Body of pancreas (tissue), 4 donors: ENCODE measurements around the gene NGEF. TPM values are rescaled to one million over a fixed set of nuclear protein-coding genes. Genes with fewer than 3 reads are reported as not detected.

ENCODE experiments used
- ATAC-seq: fragments of 150-250 bp; one replicate; pipeline ENCODE4 v1.9.1; 2016
- DNase-seq, 4 donors: peaks; one replicate each; pipeline ENCODE4 v3.0.0-alpha.2; 2019
- H3K27ac ChIP-seq, 4 donors: fragments of 200-600 bp; sonication (generic); 1 replicate in 3 of 4; 2 replicates in 1 of 4; pipeline versions ENCODE4 v1.5.1 to v1.6.1; 2016 to 2019; ENCODE audit warnings: mild to moderate bottlenecking in 1 of 4, mixed read lengths in 1 of 4, moderate library complexity in 1 of 4
- H3K27me3 ChIP-seq, 2 donors: fragments of 200-600 bp; sonication (generic); one replicate each; pipeline ENCODE4 v1.6.0; 2016; ENCODE audit warnings: mild to moderate bottlenecking in 1 of 2
- H3K36me3 ChIP-seq, 2 donors: fragments of 200-600 bp; sonication (generic); replicated peaks in 1 of 2; 2 replicates each; pipeline ENCODE4 v1.5.1; 2016; ENCODE audit warnings: low read depth in 2 of 2; ENCODE audit not compliant: insufficient read depth in 1 of 2
- H3K4me1 ChIP-seq: fragments of 200-600 bp; sonication (generic); one replicate; pipeline ENCODE4 v1.6.0; 2016
- H3K4me3 ChIP-seq, 2 donors: fragments of 200-600 bp; sonication (generic); 1 replicate in 1 of 2; 2 replicates in 1 of 2; pipeline ENCODE4 v1.5.1; 2016 to 2019
- H3K9me3 ChIP-seq, 3 donors: fragments of 200-600 bp; sonication (generic); 1 replicate in 2 of 3; 2 replicates in 1 of 3; pipeline ENCODE4 v1.5.1; 2016
- POLR2A ChIP-seq, 3 donors: fragments of 450-650 bp; IDR thresholded peaks; one replicate each; pipeline ENCODE4 v1.6.1; 2016; ENCODE audit warnings: antibody characterized with exemption in 3 of 3, mild to moderate bottlenecking in 2 of 3
- WGBS, 2 donors: methylation state at CpG; one replicate each; pipeline ENCODE4 v1.1.5; 2017; 5-methylcytosine and 5-hydroxymethylcytosine counted together
- intact Hi-C: fragments of 100-400 bp; cut with DNase I; formaldehyde crosslinking; loops from one replicate; pipeline ENCODE4 v1.15.1; 2023
- total RNA-seq, 2 donors: library from RNA; depleted of rRNA; stranded (reverse); fragments of >200 nt; gene quantifications; one replicate each; pipeline ENCODE4 v1.1.0, GENCODE V29; 2016
- TF ChIP-seq, protein P1 (sequence below), 7 experiments: fragments of 450-650 bp in 4 of 7; fragments of 200-600 bp in 3 of 7; sonication (generic) in 3 of 7; IDR thresholded peaks; one replicate each; pipeline ENCODE4 v1.5.1; 2016 to 2019; ENCODE audit warnings: antibody characterized with exemption in 7 of 7

NGEF gene
- total RNA-seq, 2 donors from 2014 or later = 4.9 to 7.0 TPM

DNA sequence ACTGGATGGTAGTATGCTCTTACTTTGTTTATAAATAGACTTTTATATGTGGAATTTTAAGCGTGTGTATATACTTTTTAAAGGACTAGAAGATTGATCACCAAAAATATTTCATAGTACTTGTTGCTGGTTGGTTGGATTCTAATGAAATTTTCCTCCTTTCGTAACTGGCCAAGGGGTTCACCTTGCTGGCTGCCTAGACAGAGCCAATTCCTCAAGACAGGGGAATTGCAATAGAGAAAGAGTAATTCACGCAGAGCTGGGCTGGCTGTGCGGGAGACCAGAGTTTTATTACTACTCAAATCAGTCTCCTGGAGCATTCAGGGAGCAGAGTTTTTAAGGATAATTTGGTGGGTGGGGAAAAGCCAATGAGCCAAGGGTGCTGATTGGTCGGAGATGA is 72.3 kb downstream of the NGEF start:
- Histone ChIP-seq H3K27me3 (no peaks in the 10 kb centered on the region), H3K9me3 (no peaks in the 10 kb centered on the region), H3K36me3 (no peaks in the 10 kb centered on the region), H3K27ac (no peak overlapping the region), H3K4me3 (no peak overlapping the region), H3K4me1 (no peaks in the 10 kb centered on the region)
- TF ChIP-seq, protein P1, sequence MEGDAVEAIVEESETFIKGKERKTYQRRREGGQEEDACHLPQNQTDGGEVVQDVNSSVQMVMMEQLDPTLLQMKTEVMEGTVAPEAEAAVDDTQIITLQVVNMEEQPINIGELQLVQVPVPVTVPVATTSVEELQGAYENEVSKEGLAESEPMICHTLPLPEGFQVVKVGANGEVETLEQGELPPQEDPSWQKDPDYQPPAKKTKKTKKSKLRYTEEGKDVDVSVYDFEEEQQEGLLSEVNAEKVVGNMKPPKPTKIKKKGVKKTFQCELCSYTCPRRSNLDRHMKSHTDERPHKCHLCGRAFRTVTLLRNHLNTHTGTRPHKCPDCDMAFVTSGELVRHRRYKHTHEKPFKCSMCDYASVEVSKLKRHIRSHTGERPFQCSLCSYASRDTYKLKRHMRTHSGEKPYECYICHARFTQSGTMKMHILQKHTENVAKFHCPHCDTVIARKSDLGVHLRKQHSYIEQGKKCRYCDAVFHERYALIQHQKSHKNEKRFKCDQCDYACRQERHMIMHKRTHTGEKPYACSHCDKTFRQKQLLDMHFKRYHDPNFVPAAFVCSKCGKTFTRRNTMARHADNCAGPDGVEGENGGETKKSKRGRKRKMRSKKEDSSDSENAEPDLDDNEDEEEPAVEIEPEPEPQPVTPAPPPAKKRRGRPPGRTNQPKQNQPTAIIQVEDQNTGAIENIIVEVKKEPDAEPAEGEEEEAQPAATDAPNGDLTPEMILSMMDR (IDR thresholded peaks at IDR 0.05) = no peak
- TF ChIP-seq POLR2A (IDR thresholded peaks at IDR 0.05) = no peak
- ATAC-seq (no peak), DNase-seq (no peak)
- WGBS, 2 donors = 88 to 93% methylated on average over 5 of the region's 5 CpGs
- intact Hi-C loops = no loop called here

DNA sequence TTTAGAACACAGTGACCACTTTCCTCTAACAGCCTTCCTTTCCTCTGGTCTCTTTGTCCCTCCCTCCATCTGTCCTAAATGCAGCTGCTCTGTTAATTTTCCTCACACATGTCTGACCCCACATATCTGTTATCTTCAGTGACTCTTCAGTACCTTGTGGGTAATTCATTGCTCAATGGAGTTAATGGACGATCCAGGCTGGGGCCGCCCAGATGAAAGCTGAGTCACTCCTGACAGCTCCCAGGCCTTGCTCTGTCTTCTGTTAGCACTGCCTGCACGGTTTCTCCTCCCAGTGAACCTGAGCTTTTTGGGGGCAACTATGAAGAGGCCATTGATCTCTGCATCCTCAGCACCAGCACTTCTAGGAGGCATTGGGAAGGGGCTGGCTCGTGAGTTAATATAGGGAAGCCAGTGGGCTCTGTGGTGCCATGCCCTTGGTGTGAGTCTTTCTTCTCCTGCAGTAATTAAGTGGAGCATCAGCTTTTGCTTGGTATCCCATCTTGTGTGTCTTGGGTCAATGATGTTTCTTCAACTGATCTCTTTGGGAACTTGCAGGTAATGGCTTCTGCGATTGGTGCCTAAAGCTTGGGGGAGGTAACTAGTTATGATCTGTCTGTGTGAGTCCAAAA is 75.7 kb downstream of the NGEF start:
- Histone ChIP-seq H3K27ac (no peak overlapping the region), H3K9me3 (no peaks in the 10 kb centered on the region), H3K4me3 (no peak overlapping the region), H3K36me3 (no peaks in the 10 kb centered on the region), H3K4me1 (no peaks in the 10 kb centered on the region), H3K27me3 (no peaks in the 10 kb centered on the region)
- ATAC-seq (no peak), DNase-seq (no peak)
- 81 to 88% methylated on average over 5 of the region's 5 CpGs for WGBS, 2 donors
- TF ChIP-seq POLR2A (IDR thresholded peaks at IDR 0.05) = no peak
- TF ChIP-seq, protein P1 (IDR thresholded peaks at IDR 0.05) = no peak
- intact Hi-C loops = no loop called here

DNA sequence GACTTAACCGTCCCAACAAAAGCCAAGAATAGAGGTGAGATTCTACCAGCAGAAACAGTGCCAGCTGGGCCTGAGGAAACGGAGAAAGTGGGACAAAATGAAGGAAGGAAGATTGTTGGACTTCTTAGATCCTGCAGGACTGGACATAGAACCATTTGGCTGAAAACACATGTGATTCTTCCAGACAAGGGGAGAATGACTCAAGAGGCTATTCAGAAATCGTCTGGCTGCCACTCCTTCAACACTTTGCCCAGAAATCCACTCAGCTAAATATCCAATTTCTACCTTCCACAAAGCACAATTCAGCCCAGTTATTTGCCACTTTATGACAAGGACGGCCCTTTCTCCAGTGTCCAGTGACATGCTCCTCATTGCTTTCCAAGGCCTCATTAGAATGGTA is 81.4 kb downstream of the NGEF start:
- Histone ChIP-seq H3K27me3 (no peaks in the 10 kb centered on the region), H3K9me3 (no peaks in the 10 kb centered on the region), H3K27ac (no peak overlapping the region), H3K4me1 (peaks cover 13% of the 10 kb centered on the region), H3K36me3 (no peaks in the 10 kb centered on the region), H3K4me3 (no peak overlapping the region)
- DNase-seq (no peak), ATAC-seq (no peak)
- TF ChIP-seq POLR2A (IDR thresholded peaks at IDR 0.05) = no peak
- TF ChIP-seq, protein P1 (IDR thresholded peaks at IDR 0.05) = no peak
- intact Hi-C loops = no loop called here
- WGBS, 2 donors = 90 to 94% methylated on average over 4 of the region's 4 CpGs

DNA sequence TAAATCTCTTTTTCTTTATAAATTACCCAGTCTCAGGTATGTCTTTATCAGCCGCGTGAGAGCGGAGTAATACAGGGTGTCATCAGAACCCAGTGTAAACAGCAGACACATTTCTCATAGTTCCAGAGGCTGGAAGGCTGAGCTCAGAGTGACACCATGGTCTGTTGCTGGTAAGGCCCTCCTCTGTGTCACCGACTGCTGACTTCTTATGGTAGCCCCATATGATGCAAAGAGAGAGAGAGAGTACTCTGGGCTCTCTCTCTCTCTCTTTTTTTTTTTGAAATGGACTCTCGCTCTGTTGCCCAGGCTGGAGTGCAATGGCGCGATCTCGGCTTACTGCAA is 83.0 kb downstream of the NGEF start:
- WGBS, 2 donors = 87 to 92% methylated on average over 7 to 8 of the region's 8 CpGs
- H3K27me3 ChIP-seq = no peaks in the 10 kb centered on the region
- DNase-seq = no peak
- no peak for TF ChIP-seq POLR2A (IDR thresholded peaks at IDR 0.05)
- TF ChIP-seq, protein P1 (IDR thresholded peaks at IDR 0.05) = no peak
- no peak for ATAC-seq
- intact Hi-C loops = no loop called here
- H3K9me3 ChIP-seq = no peaks in the 10 kb centered on the region
- no peak overlapping the region for H3K27ac ChIP-seq
- no peaks in the 10 kb centered on the region for H3K36me3 ChIP-seq
- peaks cover 13% of the 10 kb centered on the region for H3K4me1 ChIP-seq
- H3K4me3 ChIP-seq = no peak overlapping the region
